Memory B cell (primary cell): ENCODE results near the gene RPP25L.

ENCODE experiments used
- ATAC-seq: fragments of 150-1000 bp; cut with Tn5 transposase; 2 replicates; pipeline ENCODE4 v1.10.0; 2021; ENCODE audit warnings: low read depth, mild to moderate bottlenecking, moderate library complexity
- DNase-seq, 2 donors: peaks; one replicate each; pipeline ENCODE4 v3.0.0; 2022; ENCODE audit warnings: low spot score in 2 of 2
- H3K27ac Mint-ChIP-seq: one replicate; pipeline ENCODE4 v1.8.0; 2022; ENCODE audit warnings: mild to moderate bottlenecking, moderate library complexity, mixed read lengths
- H3K27me3 Mint-ChIP-seq: one replicate; pipeline ENCODE4 v1.8.0; 2022; ENCODE audit warnings: mixed read lengths
- H3K36me3 Mint-ChIP-seq: one replicate; pipeline ENCODE4 v1.8.0; 2022; ENCODE audit warnings: mild to moderate bottlenecking, mixed read lengths
- H3K4me1 Mint-ChIP-seq: one replicate; pipeline ENCODE4 v1.8.0; 2022; ENCODE audit warnings: mixed read lengths
- H3K4me3 Mint-ChIP-seq: one replicate; pipeline ENCODE4 v1.8.0; 2022; ENCODE audit warnings: mild to moderate bottlenecking, moderate library complexity, mixed read lengths
- H3K9me3 Mint-ChIP-seq: one replicate; pipeline ENCODE4 v1.8.0; 2022; ENCODE audit warnings: mixed read lengths

The RPP25L gene

DNA sequence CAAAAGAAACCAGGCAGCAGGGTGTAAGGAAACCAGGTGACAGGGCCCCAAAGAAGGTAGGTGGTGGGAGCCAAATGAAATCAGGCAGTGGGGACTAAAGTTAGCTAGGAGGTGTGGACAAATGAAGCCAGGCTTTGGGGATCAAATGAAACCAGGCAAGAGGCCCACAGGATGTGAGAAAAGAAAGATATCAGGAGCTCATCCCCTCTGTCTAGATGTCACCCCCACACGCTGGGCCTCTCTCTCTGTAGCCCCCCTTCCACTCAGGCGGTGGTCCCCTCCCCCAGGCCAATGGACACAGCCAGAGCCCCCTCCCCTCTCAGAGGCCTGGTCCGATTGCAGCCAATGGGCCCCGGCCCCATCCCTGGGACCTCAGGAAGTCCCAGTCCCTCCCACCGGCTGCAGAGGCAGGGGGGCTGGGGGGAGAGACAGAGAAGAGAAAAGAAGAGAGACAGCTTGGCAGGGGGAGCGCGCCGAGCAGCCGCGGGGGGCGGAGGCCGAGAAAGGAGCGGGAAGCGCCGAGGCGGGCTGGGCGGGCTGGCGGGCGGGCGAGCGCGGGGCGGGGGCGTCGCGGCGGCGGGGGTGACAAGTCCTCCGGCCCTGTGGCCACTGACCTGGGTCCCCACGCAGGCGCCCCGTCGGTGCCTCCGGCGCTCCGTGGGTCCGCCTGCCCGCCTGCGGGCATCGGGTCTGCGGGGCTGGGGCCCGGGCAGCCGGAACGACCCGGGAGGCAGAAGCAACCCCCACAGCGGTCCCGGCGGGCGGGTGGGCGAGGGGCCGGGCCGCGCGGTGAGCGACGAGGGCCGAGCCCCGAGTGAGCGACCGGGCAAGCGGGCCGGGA lies 34.3 kb downstream of the RPP25L start:
- Mint-ChIP-seq H3K4me1 (peaks cover 13% of the 10 kb centered on the region), H3K4me3 (peak overlapping the region; percentile 64), H3K9me3 (no peaks in the 10 kb centered on the region), H3K27me3 (peaks cover 44% of the 10 kb centered on the region), H3K27ac (no peak overlapping the region), H3K36me3 (no peaks in the 10 kb centered on the region)
- no peak for DNase-seq
- no peak for ATAC-seq

DNA sequence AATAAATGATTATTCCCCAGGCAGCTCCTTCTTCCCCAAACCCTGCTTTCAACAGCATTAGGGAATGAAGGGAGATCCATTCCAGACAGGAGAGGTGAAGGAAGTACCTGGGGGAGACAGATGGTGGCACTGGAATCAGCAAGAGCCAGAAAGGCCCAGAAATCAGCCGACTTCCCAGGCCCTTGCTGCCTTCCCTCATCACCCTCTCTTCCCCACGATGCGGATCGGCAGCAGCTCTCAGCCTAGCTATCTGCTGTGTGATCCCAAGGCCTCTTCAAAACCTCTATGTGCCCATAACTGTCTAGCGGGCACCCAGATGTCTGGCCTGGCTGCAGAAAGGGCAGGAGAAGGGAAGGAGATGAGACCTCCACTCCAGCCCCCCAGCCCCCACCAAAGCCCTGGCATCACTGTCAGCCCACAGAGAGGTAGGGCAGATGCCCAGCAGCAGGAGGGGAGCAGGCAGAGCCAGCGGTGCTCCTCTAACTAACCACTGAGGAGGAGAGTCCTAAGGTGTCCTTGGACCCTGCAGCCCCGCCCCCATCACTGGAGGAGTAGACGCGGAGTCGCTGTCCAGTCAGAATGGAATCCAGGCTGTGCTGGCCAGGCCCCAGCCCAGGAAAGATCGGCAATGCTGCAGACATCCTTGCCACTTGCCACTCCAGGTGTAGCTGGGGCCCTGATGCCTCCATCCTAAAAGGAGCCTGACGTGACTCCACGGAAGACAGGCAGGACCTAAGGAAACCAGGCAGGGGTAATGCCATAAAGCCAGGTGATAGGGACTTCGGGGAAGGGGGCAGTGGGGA lies 35.1 kb downstream of the RPP25L start:
- peaks cover 40% of the 10 kb centered on the region for H3K27me3 Mint-ChIP-seq
- H3K4me3 Mint-ChIP-seq = peak overlapping the region; percentile 64
- peaks cover 13% of the 10 kb centered on the region for H3K4me1 Mint-ChIP-seq
- H3K27ac Mint-ChIP-seq = no peak overlapping the region
- no peak for ATAC-seq
- H3K9me3 Mint-ChIP-seq = no peaks in the 10 kb centered on the region
- H3K36me3 Mint-ChIP-seq = no peaks in the 10 kb centered on the region
- no peak for DNase-seq

DNA sequence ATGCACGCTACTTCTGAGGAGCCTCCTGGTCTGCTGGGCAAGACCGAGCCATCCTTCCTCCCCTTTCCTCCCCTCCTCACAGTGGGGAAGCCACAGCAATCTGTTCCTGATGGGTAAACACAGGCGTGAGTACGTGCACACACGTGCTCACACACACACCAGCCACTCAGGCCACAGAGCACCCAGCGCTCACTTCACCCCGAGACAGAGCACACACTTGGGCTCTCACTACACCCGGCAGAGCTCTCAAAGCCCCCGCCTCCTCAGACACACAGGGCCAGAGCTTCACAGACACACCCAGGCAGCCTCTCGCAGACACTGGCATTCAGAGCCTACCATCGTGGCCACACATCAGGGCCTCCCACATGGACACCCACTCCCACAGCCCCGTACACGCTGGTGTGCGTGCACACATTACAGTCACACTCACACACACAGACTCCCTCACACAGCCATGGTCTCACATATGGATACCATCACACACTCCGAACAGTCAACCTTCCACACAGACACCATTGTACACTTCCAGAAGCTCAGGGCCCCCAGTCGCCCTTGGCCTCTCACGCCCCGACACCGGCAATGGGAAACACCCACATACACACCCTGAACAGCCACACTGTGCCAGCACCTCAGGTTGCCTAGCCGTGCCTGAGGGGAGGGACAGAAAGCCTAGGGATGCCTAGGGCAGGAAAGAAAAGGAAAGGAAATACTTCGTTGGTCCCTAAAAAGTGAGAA lies 35.9 kb downstream of the RPP25L start:
- Mint-ChIP-seq H3K4me1 (peaks cover 16% of the 10 kb centered on the region), H3K9me3 (no peaks in the 10 kb centered on the region), H3K27me3 (peaks cover 36% of the 10 kb centered on the region), H3K4me3 (no peak overlapping the region), H3K27ac (no peak overlapping the region), H3K36me3 (no peaks in the 10 kb centered on the region)
- ATAC-seq = no peak
- no peak for DNase-seq

DNA sequence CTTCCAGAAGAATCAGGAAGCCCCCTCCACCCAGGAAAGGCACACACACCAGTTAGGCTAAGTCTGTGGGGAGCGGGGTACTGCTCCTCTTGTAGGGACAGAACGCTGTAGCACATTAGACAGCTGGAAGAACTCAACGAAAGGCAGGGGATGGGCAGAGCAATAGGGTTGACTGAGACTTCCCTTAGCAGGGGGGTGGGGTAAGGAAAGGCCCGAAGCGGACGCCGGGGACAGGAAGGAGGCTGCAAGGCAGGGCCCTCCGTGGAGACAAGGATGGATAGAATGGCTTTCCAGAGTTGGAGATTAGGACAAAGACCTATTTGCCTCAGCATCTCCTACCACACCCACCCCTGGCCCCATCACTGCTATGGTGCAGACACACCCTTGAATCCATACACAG lies 36.7 kb downstream of the RPP25L start:
- H3K27me3 Mint-ChIP-seq = peaks cover 32% of the 10 kb centered on the region
- peaks cover 16% of the 10 kb centered on the region for H3K4me1 Mint-ChIP-seq
- H3K36me3 Mint-ChIP-seq = no peaks in the 10 kb centered on the region
- ATAC-seq (no peak), DNase-seq (no peak)
- no peak overlapping the region for H3K27ac Mint-ChIP-seq
- no peak overlapping the region for H3K4me3 Mint-ChIP-seq
- H3K9me3 Mint-ChIP-seq = no peaks in the 10 kb centered on the region

DNA sequence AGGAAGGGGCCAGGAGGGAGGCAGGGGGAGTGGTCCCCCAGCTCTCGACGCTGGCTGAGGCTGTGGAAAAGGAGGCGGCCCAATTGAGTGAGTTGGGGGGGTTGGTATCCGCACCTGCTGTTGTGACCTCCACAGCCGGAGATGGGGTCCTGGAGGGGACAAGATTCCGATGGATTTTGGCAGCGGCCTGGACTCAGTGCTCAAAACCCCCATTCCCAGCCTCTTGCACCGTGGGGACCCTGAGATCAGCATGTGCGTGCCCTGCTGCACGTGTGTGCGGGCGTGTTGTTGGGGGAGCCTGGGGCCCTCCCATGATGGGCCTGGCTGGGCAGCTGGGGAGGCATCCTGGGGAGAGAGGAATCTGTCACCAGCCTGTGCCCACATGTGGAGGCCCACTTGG lies 37.3 kb downstream of the RPP25L start:
- no peaks in the 10 kb centered on the region for H3K36me3 Mint-ChIP-seq

DNA sequence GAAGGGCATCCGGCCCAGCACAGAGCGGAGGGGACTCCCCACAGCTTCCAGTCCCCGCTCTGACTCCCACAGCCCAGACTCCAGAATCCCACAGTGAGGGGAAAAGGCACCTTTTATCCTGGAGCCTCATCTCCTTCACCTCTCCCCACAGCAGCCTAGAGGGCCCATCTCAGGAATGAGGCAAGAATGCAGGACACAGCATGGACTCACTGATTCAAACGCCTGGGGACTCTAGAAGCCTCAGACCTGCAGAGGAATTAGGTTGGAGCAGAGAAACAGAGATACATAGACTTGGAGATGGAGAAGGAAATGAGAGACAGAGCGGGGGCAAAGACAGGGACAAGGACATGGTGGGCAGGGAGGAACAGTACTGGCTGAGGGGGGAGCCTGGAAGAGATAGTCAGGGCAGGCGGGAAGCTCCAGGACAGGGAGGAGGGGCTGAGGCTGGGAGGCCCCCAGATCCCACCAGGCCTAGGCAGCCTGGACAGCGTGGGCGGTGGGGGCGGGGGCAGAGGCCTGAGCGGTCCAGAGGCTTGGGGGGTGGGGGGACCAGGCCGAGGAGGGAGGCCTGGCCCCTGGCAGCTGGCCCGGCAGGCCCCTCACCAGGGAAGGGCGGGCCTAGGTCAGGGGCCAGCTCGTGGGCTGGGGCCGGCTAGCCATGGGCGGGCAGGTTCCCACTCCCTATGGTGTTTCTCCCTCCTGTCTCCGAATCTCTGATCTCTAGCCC lies 38.1 kb downstream of the RPP25L start:
- DNase-seq (no peak), ATAC-seq (no peak)
- Mint-ChIP-seq H3K4me3 (no peak overlapping the region), H3K36me3 (no peaks in the 10 kb centered on the region), H3K27ac (no peak overlapping the region), H3K4me1 (peaks cover 10% of the 10 kb centered on the region), H3K9me3 (no peaks in the 10 kb centered on the region), H3K27me3 (peaks cover 26% of the 10 kb centered on the region)

More for the DNA sequence above, 37.3 kb downstream of the RPP25L start:
- H3K27ac Mint-ChIP-seq = no peak overlapping the region
- H3K4me3 Mint-ChIP-seq = no peak overlapping the region
- DNase-seq = no peak
- no peaks in the 10 kb centered on the region for H3K9me3 Mint-ChIP-seq
- peaks cover 16% of the 10 kb centered on the region for H3K4me1 Mint-ChIP-seq
- no peak for ATAC-seq
- peaks cover 32% of the 10 kb centered on the region for H3K27me3 Mint-ChIP-seq

DNA sequence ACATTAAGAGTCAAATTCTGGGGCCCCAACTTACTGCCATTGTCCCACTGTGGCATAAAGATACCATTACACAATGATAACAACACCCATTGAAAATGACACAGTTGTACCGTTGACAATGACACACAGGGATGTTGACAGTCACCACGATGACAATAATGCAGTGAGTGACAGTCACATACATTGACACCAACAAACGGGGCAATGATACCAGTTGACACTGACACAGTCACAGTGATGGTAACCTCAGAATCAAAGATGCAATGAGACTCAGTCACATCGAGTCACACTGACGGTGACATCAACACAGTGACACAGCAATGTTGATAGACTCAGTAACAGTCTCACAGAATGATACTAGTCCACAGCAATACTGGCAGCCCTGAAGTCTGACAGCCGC lies 39.3 kb downstream of the RPP25L start:
- H3K4me3 Mint-ChIP-seq = no peak overlapping the region
- ATAC-seq = no peak
- H3K9me3 Mint-ChIP-seq = no peaks in the 10 kb centered on the region
- peaks cover 29% of the 10 kb centered on the region for H3K27me3 Mint-ChIP-seq
- H3K27ac Mint-ChIP-seq = no peak overlapping the region
- DNase-seq = no peak
- peaks cover 9% of the 10 kb centered on the region for H3K4me1 Mint-ChIP-seq
- H3K36me3 Mint-ChIP-seq = no peaks in the 10 kb centered on the region

DNA sequence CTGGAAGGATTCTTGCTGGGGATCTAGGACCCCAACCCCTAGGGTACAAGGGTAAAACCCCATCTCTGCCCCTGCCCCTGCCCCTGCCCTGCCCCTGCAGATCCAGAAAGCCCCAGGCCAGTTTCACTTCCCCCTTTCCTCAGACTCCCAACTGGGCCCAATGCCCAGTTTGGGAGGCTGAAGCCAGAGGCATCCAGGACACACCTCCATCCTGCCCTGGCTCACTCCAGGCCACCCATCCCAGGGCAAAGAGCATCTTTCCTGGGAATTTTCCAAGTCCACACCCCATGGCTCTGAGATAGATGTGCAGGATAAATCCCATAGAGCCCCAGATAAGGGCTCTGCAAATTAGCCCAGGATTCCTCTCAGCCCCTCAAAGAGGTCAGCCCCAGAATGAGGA lies 39.8 kb downstream of the RPP25L start:
- H3K27ac Mint-ChIP-seq = no peak overlapping the region
- DNase-seq (no peak), ATAC-seq (peak; percentile 59)
- H3K9me3 Mint-ChIP-seq = no peaks in the 10 kb centered on the region
- peaks cover 29% of the 10 kb centered on the region for H3K27me3 Mint-ChIP-seq
- H3K4me3 Mint-ChIP-seq = no peak overlapping the region
- H3K4me1 Mint-ChIP-seq = peaks cover 4% of the 10 kb centered on the region
- H3K36me3 Mint-ChIP-seq = no peaks in the 10 kb centered on the region

DNA sequence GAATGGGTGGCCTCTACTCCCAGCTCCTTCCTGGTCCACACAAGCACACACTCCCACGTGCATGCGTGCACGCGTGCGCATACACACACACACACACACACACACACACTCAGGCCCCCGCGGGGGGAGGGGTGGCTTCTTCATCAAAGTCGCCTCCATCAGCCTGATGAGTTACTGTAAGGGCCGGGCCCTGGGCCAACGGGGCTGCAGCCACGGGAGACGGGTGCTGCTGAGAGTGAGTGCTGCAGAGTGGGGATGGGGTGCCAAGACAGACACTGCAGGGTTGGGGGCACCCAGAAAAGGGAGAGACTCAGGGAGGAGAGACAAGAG lies 40.5 kb downstream of the RPP25L start:
- no peak overlapping the region for H3K27ac Mint-ChIP-seq
- peaks cover 3% of the 10 kb centered on the region for H3K4me1 Mint-ChIP-seq
- no peaks in the 10 kb centered on the region for H3K9me3 Mint-ChIP-seq
- H3K27me3 Mint-ChIP-seq = peaks cover 32% of the 10 kb centered on the region
- DNase-seq (no peak), ATAC-seq (no peak)
- no peak overlapping the region for H3K4me3 Mint-ChIP-seq
- H3K36me3 Mint-ChIP-seq = no peaks in the 10 kb centered on the region

DNA sequence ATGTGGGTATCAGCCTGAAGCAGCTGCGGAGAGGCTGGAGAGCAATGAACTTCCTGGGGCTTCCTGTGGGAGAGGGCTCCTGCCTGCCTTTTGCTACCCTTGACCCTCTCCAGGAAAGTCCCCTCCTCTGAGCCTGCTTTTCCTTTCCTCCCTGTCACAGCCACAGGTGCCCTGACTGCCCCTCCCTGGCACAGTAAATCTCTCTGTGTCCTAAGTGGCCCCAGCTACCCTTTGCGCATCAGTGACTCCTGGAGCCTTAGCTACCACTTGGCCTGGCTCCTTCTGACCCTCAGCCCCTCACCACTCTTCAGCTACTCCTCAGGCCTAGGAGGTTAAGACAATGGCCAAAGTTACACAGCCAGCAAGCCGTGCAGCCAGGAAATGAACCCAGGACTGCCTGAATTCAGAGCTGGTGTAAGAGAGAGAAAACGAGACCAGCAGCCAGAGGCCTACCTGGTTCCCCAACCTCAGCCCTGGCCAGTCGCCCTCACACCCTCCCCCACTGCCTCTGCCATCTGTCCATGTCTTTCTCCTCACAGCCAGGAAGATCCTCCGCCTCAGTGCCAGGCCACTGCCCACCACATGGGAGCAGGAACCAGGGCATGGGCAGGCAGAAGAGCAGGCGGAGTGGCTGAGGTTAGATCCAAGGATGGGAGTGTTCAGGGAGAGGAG lies 41.0 kb downstream of the RPP25L start:
- peaks cover 28% of the 10 kb centered on the region for H3K27me3 Mint-ChIP-seq

DNA sequence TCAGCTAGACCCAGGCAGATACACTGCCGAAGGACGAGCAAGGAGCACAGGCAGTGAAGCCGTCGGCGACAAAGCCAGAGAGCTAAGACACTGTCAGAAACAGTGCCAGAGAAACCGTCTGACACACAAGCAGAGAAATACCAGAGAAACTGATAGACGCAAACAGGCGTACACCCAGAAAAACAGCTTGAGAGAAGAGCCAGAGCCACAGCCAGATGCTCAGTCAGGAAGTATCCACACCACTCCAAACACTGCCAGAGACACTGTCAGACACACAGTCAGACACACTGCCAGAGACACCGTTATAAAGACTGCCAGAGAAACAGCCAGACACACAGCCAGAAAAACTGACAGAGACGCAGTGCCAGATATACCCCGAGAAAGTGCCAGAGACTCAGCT lies 41.5 kb downstream of the RPP25L start:
- H3K36me3 Mint-ChIP-seq = no peaks in the 10 kb centered on the region
- H3K9me3 Mint-ChIP-seq = no peaks in the 10 kb centered on the region
- peaks cover 30% of the 10 kb centered on the region for H3K27me3 Mint-ChIP-seq
- no peak for ATAC-seq
- H3K4me3 Mint-ChIP-seq = no peak overlapping the region
- H3K27ac Mint-ChIP-seq = no peak overlapping the region
- DNase-seq = no peak
- H3K4me1 Mint-ChIP-seq = peaks cover 3% of the 10 kb centered on the region

More for the DNA sequence above, 41.0 kb downstream of the RPP25L start:
- H3K9me3 Mint-ChIP-seq = no peaks in the 10 kb centered on the region
- H3K36me3 Mint-ChIP-seq = no peaks in the 10 kb centered on the region
- H3K4me3 Mint-ChIP-seq = no peak overlapping the region
- no peak for DNase-seq
- no peak for ATAC-seq
- no peak overlapping the region for H3K27ac Mint-ChIP-seq
- H3K4me1 Mint-ChIP-seq = peaks cover 3% of the 10 kb centered on the region

DNA sequence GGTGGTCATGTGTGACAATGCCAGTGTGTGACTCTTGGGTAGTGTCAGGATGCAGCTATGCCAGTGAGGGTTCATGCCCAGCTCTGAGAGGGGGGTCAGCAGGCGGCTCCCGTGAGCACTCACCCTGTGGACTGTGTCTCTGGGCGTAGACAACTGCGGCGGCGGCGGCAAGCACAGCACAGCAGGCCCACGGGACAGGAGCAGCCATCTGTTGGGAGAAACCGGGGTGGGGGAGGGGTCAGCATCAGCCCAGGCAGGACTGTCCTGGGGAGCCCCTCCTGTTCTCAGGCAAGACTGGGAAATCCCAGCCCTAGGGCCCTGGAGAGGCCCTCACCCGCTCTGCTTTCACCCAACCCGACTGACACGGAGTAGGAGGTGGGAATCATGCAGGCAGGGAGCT lies 43.1 kb downstream of the RPP25L start:
- Mint-ChIP-seq H3K4me1 (peaks cover 3% of the 10 kb centered on the region), H3K27ac (no peak overlapping the region), H3K27me3 (peaks cover 35% of the 10 kb centered on the region), H3K4me3 (no peak overlapping the region), H3K36me3 (no peaks in the 10 kb centered on the region), H3K9me3 (no peaks in the 10 kb centered on the region)
- DNase-seq (no peak), ATAC-seq (no peak)

DNA sequence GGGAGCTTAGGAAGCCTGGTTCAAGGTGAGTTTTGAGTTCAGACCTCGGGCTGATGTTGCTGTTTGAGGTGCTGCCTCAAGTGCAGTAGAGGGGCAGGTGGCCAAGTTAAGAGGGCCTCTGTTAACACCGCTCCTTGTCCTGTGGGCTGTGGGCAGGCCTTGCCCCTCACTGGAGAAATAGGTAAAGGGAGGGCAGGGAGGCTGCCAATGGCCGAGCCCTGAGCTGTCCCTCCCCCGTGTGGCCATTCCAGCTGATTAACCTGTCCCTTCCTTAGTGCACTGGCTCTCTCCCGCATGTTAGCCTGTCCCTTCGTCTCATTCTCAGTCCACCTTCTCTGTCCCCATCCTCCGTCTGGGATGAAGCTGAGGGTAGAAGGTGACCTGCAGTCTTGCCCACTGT lies 43.8 kb downstream of the RPP25L start:
- Mint-ChIP-seq H3K36me3 (no peaks in the 10 kb centered on the region), H3K4me3 (no peak overlapping the region), H3K4me1 (peaks cover 3% of the 10 kb centered on the region), H3K9me3 (no peaks in the 10 kb centered on the region), H3K27ac (no peak overlapping the region), H3K27me3 (peaks cover 35% of the 10 kb centered on the region)
- DNase-seq (no peak), ATAC-seq (no peak)
